NB4 (cell line): Measurements from ENCODE around the gene PUSL1.

Experiments used
- POLR2A ChIP-seq: IDR thresholded peaks from 2 replicates; pipeline ENCODE4 v1.6.1; 2011; ENCODE audit warnings: mild to moderate bottlenecking; ENCODE audit not compliant: insufficient read length; ENCODE audit errors: extremely low read depth
- TF ChIP-seq, protein P1 (sequence below): IDR thresholded peaks from one replicate; pipeline ENCODE4 v1.5.1; 2012; ENCODE audit warnings: low read depth, low read length
- TF ChIP-seq, protein P2 (sequence below): IDR thresholded peaks from 2 replicates; pipeline ENCODE4 v1.6.1; 2011; ENCODE audit warnings: low read depth, low read length

- TF ChIP-seq, protein P1, sequence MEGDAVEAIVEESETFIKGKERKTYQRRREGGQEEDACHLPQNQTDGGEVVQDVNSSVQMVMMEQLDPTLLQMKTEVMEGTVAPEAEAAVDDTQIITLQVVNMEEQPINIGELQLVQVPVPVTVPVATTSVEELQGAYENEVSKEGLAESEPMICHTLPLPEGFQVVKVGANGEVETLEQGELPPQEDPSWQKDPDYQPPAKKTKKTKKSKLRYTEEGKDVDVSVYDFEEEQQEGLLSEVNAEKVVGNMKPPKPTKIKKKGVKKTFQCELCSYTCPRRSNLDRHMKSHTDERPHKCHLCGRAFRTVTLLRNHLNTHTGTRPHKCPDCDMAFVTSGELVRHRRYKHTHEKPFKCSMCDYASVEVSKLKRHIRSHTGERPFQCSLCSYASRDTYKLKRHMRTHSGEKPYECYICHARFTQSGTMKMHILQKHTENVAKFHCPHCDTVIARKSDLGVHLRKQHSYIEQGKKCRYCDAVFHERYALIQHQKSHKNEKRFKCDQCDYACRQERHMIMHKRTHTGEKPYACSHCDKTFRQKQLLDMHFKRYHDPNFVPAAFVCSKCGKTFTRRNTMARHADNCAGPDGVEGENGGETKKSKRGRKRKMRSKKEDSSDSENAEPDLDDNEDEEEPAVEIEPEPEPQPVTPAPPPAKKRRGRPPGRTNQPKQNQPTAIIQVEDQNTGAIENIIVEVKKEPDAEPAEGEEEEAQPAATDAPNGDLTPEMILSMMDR = no peak
- no peak for TF ChIP-seq POLR2A
- TF ChIP-seq, protein P2, sequence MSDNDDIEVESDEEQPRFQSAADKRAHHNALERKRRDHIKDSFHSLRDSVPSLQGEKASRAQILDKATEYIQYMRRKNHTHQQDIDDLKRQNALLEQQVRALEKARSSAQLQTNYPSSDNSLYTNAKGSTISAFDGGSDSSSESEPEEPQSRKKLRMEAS = no peak
Measured at GRCh38 chr1:1307261-1307922, 1.0 kb upstream of the PUSL1 start.
